ENCODE measurements around the gene KBTBD13.

DNA sequence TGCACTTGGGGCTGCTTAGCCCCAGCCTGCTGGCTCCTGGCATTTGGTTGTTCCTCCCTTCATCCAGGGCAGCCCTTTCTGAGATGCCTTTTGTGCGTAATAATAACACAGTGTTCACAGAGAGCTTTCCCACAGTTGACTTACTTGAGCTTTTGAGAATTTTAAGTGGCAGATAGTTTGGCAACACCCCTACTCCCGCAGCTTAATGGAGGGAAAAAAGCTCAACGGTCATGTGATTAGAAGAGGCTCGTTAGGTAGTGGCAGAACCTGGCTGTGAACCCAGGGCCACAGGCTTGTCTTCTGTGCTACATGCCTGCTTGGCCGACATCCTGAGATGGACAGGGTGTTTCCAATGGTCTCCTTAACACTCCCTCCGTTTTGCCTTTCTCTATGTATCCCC lies 4.7 kb downstream of the KBTBD13 start:
- TF ChIP-seq, protein P1, sequence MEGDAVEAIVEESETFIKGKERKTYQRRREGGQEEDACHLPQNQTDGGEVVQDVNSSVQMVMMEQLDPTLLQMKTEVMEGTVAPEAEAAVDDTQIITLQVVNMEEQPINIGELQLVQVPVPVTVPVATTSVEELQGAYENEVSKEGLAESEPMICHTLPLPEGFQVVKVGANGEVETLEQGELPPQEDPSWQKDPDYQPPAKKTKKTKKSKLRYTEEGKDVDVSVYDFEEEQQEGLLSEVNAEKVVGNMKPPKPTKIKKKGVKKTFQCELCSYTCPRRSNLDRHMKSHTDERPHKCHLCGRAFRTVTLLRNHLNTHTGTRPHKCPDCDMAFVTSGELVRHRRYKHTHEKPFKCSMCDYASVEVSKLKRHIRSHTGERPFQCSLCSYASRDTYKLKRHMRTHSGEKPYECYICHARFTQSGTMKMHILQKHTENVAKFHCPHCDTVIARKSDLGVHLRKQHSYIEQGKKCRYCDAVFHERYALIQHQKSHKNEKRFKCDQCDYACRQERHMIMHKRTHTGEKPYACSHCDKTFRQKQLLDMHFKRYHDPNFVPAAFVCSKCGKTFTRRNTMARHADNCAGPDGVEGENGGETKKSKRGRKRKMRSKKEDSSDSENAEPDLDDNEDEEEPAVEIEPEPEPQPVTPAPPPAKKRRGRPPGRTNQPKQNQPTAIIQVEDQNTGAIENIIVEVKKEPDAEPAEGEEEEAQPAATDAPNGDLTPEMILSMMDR (IDR thresholded peaks at IDR 0.05), result no peak
- TF ChIP-seq ZFX (IDR thresholded peaks at IDR 0.05; ENCODE audit: borderline replicate concordance), result no peak

Data from 22Rv1 (cell line).